Bone marrow (tissue), 2 donors: ENCODE results near the gene RTTN.

Experiments used
- DNase-seq, 2 donors: peaks; one replicate each; lab custom pipeline; 2025; lab: John Stamatoyannopoulos, UW

Gene RTTN

GRCh38 chr18:70074116-70074515 is 131.4 kb downstream of the RTTN start:
- DNase-seq, result no peak

GRCh38 chr18:70073432-70073831 is 132.1 kb downstream of the RTTN start:
- no peak for DNase-seq

GRCh38 chr18:70072678-70073077 is 132.8 kb downstream of the RTTN start:
- no peak for DNase-seq

- no peak for DNase-seq
These were observed 135.5 kb downstream of the RTTN start for GRCh38 chr18:70069965-70070364.

GRCh38 chr18:70069382-70069781 is 136.1 kb downstream of the RTTN start:
- no peak for DNase-seq

GRCh38 chr18:70068981-70069380 is 136.5 kb downstream of the RTTN start:
- no peak for DNase-seq

- no peak for DNase-seq
These were observed 145.8 kb downstream of the RTTN start for GRCh38 chr18:70059684-70060083.

- DNase-seq, result no peak
These were observed 146.6 kb downstream of the RTTN start for GRCh38 chr18:70058916-70059315.

- DNase-seq, result no peak
These were observed 157.4 kb downstream of the RTTN start for GRCh38 chr18:70047931-70048603.

GRCh38 chr18:70046796-70047195 is 158.7 kb downstream of the RTTN start:
- DNase-seq, result no peak

GRCh38 chr18:70046207-70046606 is 159.3 kb downstream of the RTTN start:
- DNase-seq, result no peak

- DNase-seq, result no peak
These were observed 160.9 kb downstream of the RTTN start for GRCh38 chr18:70044632-70045031.

GRCh38 chr18:70041459-70042050 is 163.9 kb downstream of the RTTN start:
- DNase-seq, result no peak

- no peak for DNase-seq
These were observed 166.3 kb downstream of the RTTN start for GRCh38 chr18:70039186-70039585.

GRCh38 chr18:70037431-70038061 is 167.9 kb downstream of the RTTN start:
- no peak for DNase-seq

- DNase-seq, result no peak
These were observed 168.6 kb downstream of the RTTN start for GRCh38 chr18:70036771-70037347.

GRCh38 chr18:70036168-70036567 is 169.3 kb downstream of the RTTN start:
- DNase-seq, result no peak

- no peak for DNase-seq
These were observed 174.3 kb downstream of the RTTN start for GRCh38 chr18:70031221-70031620.

- DNase-seq, result no peak
These were observed 174.8 kb downstream of the RTTN start for GRCh38 chr18:70030728-70031127.

GRCh38 chr18:70029163-70029562 is 176.3 kb downstream of the RTTN start:
- no peak for DNase-seq

- no peak for DNase-seq
These were observed 176.8 kb downstream of the RTTN start for GRCh38 chr18:70028734-70029133.

GRCh38 chr18:70028084-70028483 is 177.4 kb downstream of the RTTN start:
- no peak for DNase-seq

- DNase-seq, result peak in 1 of 2 donors; percentile 53
These were observed 179.9 kb downstream of the RTTN start for GRCh38 chr18:70025580-70025979.
